Naive thymus-derived CD4-positive, alpha-beta T cell (primary cell): ENCODE data around the gene TRMT6. TPM values are rescaled to one million over a fixed set of nuclear protein-coding genes. Genes with fewer than 3 reads are reported as not detected.

Experiments used
- ATAC-seq: fragments of 150-1000 bp; cut with Tn5 transposase; 2 replicates; pipeline ENCODE4 v1.10.0; 2021; ENCODE audit warnings: mild to moderate bottlenecking, moderate library complexity
- CTCF ChIA-PET: fragments of 350-600 bp; sonication (Branson Sonifier 250); formaldehyde crosslinking; loops from one replicate; lab custom pipeline; 2021; ENCODE audit warnings: antibody characterized with exemption; lab: Charles Lee
- POLR2A ChIA-PET: fragments of 350-600 bp; sonication (Branson Sonifier 250); formaldehyde crosslinking; loops from one replicate; lab custom pipeline; 2021; ENCODE audit warnings: antibody characterized with exemption, inconsistent platforms; lab: Charles Lee
- DNase-seq, 9 donors: peaks; one replicate each; pipeline versions ENCODE4 v3.0.0 to v3.0.0-alpha.2; 2020 to 2022; ENCODE audit warnings: mixed read lengths in 1 of 9
- H3K27ac ChIP-seq: one replicate; pipeline ENCODE4 v1.7.0; 2013; ENCODE audit warnings: mild to moderate bottlenecking, low read depth, low read length, moderate library complexity
- H3K27me3 ChIP-seq, 2 donors: one replicate each; pipeline ENCODE4 v1.7.0; 2013; ENCODE audit warnings: low read length in 2 of 2, mild to moderate bottlenecking in 2 of 2, moderate library complexity in 2 of 2; ENCODE audit not compliant: control insufficient read depth in 2 of 2, insufficient read depth in 2 of 2
- H3K36me3 ChIP-seq, 3 experiments: 1 replicate in 2 of 3; 2 replicates in 1 of 3; pipeline ENCODE4 v1.7.0; 2013; ENCODE audit warnings: low read length in 3 of 3, mild to moderate bottlenecking in 3 of 3, moderate library complexity in 1 of 3; ENCODE audit not compliant: insufficient read depth in 3 of 3, control insufficient read depth in 2 of 3
- H3K4me1 ChIP-seq, 2 donors: one replicate each; pipeline ENCODE4 v1.7.0; 2013; ENCODE audit warnings: low read length in 2 of 2, mild to moderate bottlenecking in 2 of 2, moderate library complexity in 1 of 2; ENCODE audit not compliant: control insufficient read depth in 2 of 2, insufficient read depth in 2 of 2
- H3K4me3 ChIP-seq: 2 replicates; pipeline ENCODE4 v1.7.0; 2013; ENCODE audit warnings: mild to moderate bottlenecking, low read length
- H3K9me3 ChIP-seq, 3 experiments: 1 replicate in 2 of 3; 2 replicates in 1 of 3; pipeline ENCODE4 v1.7.0; 2013; ENCODE audit warnings: low read length in 3 of 3; ENCODE audit not compliant: control insufficient read depth in 2 of 3
- H3K27ac Mint-ChIP-seq, 9 donors: one replicate each; pipeline ENCODE4 v1.8.0; 2020 to 2022; ENCODE audit warnings: mixed read lengths in 9 of 9, mild to moderate bottlenecking in 8 of 9, moderate library complexity in 5 of 9, inconsistent platforms in 2 of 9
- H3K27me3 Mint-ChIP-seq, 5 donors: one replicate each; pipeline ENCODE4 v1.8.0; 2021 to 2022; ENCODE audit warnings: mixed read lengths in 5 of 5, mild to moderate bottlenecking in 1 of 5
- H3K36me3 Mint-ChIP-seq, 5 donors: one replicate each; pipeline ENCODE4 v1.8.0; 2020 to 2022; ENCODE audit warnings: mixed read lengths in 5 of 5, mild to moderate bottlenecking in 3 of 5, inconsistent platforms in 1 of 5
- H3K4me1 Mint-ChIP-seq, 7 donors: one replicate each; pipeline ENCODE4 v1.8.0; 2020 to 2022; ENCODE audit warnings: mixed read lengths in 7 of 7, mild to moderate bottlenecking in 3 of 7, inconsistent platforms in 1 of 7
- H3K4me3 Mint-ChIP-seq, 10 donors: one replicate each; pipeline ENCODE4 v1.8.0; 2020 to 2022; ENCODE audit warnings: mild to moderate bottlenecking in 10 of 10, mixed read lengths in 10 of 10, moderate library complexity in 6 of 10, inconsistent platforms in 2 of 10
- H3K9me3 Mint-ChIP-seq, 11 donors: one replicate each; pipeline ENCODE4 v1.8.0; 2020 to 2022; ENCODE audit warnings: mixed read lengths in 11 of 11, mild to moderate bottlenecking in 4 of 11, inconsistent platforms in 1 of 11, moderate library complexity in 1 of 11
- intact Hi-C, 2 donors: fragments of 100-400 bp; cut with micrococcal nuclease; formaldehyde crosslinking; loops; one replicate each; pipeline ENCODE4 v1.15.1; 2023
- polyA plus RNA-seq, 2 donors: library from polyadenylated mRNA; unstranded; fragments of 300-500 nt; fragmentation: Illumina TruSeq; gene quantifications; one replicate each; pipeline ENCODE4 v1.2.3, GENCODE V29; 2021
- total RNA-seq, 6 experiments: library from RNA in 5 of 6; stranded (reverse) in 5 of 6; gene quantifications; 1 replicate in 5 of 6; 2 replicates in 1 of 6; pipeline ENCODE4 v1.2.3 and lab custom pipeline; 2021 to 2026

Gene TRMT6
- total and polyA plus RNA-seq, 7 experiments from 2014 or later, result 11.4 to 18.5 (median 17.3) TPM

GRCh38 chr20:5938456-5939029 lies 11.8 kb downstream of the TRMT6 start:
- intact Hi-C loops, result no loop called here
- CTCF ChIA-PET, result no interaction called here
- H3K36me3 Mint-ChIP-seq, result peaks cover 4 to 41% (median 13%) of the 10 kb centered on the region in 5 donors

DNA sequence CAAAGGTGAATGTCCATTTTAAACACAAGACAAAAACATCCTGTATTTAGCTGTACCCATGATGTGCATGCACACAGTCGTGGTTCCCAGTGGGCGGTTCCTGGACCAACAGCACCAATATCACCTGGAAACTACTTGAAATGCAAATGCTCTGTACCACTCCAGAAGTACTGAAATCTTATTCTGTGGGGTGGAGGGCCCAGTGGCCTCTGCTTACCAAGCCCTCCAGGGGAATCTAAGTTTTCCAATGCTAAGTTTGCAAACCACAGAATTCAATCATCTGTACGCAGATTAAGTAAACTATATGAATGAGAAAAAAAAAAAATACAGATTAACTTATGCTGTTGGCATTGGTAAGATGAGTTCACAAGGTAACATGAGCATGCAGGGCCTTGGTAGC lies 14.1 kb downstream of the TRMT6 start:
- Histone ChIP-seq H3K27me3 (no peaks in the 10 kb centered on the region), H3K4me1 (no peaks in the 10 kb centered on the region), H3K4me3 (no peak overlapping the region), H3K27ac (no peak overlapping the region), H3K9me3 (no peaks in the 10 kb centered on the region), H3K36me3 (peaks cover 0 to 20% (median 5%) of the 10 kb centered on the region in 3 experiments)
- ChIA-PET POLR2A (no interaction called here), CTCF (no interaction called here)
- ATAC-seq (no peak), DNase-seq (no peak)
- Mint-ChIP-seq H3K36me3 (peaks cover 4 to 21% (median 5%) of the 10 kb centered on the region in 5 donors), H3K27me3 (peaks cover 0 to 2% (median 0%) of the 10 kb centered on the region in 5 donors), H3K27ac (peak overlapping the region in 1 of 9 donors; percentile 32), H3K4me3 (no peak overlapping the region), H3K4me1 (peaks cover 0 to 9% (median 0%) of the 10 kb centered on the region in 7 donors), H3K9me3 (no peaks in the 10 kb centered on the region)
- intact Hi-C loops, result no loop called here

More at GRCh38 chr20:5938456-5939029, 11.8 kb downstream of the TRMT6 start:
- no peak overlapping the region for H3K27ac ChIP-seq
- Mint-ChIP-seq H3K4me3 (no peak overlapping the region), H3K27ac (peak overlapping the region in 2 of 9 donors; percentile 56 to 59), H3K9me3 (no peaks in the 10 kb centered on the region), H3K27me3 (no peaks in the 10 kb centered on the region), H3K4me1 (peaks cover 0 to 9% (median 0%) of the 10 kb centered on the region in 7 donors)
- no peak overlapping the region for H3K4me3 ChIP-seq
- H3K27me3 ChIP-seq, result no peaks in the 10 kb centered on the region
- peaks cover 7 to 43% (median 26%) of the 10 kb centered on the region in 3 experiments for H3K36me3 ChIP-seq
- no peaks in the 10 kb centered on the region for H3K4me1 ChIP-seq
- no peaks in the 10 kb centered on the region for H3K9me3 ChIP-seq
- POLR2A ChIA-PET, result no interaction called here
- no peak for DNase-seq
- ATAC-seq, result no peak

GRCh38 chr20:5935384-5935783 lies 14.9 kb downstream of the TRMT6 start:
- H3K4me1 ChIP-seq, result no peaks in the 10 kb centered on the region
- peaks cover 4 to 17% (median 5%) of the 10 kb centered on the region in 5 donors for H3K36me3 Mint-ChIP-seq

DNA sequence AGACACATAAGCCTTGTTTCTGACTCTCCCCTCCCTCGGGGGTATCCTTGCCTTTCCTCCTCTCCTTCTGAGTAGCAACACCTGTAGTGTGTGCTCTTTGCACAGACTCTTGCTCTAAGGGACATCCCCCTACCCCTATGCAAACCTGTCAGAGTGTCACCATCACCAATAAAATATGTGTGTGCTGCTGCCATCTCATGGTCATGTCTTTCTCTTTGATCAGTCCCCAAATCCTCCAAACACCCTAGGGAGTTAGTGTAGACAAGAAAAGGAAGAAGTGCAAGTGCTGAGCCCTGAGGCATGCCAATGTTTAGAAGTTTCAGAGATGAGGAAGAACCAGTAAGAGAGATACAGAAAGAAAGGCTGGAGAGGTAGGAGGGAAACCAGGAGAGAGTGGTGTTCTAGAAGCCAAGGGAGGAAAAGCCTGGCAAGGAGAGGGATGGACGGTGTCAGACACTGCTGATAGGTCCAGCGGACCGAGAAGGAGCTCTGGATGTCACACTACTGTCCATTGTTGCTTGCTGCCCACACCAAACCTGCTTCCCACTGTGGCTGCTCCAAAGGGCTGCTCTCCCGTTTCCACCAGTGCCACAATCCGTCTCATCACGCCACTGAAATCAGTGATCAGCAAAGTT lies 16.4 kb downstream of the TRMT6 start:
- no peaks in the 10 kb centered on the region for H3K4me1 ChIP-seq
- no peaks in the 10 kb centered on the region for H3K36me3 ChIP-seq
- H3K9me3 Mint-ChIP-seq, result peaks cover 0 to 1% (median 0%) of the 10 kb centered on the region in 11 donors
- peaks cover 0 to 9% (median 0%) of the 10 kb centered on the region in 7 donors for H3K4me1 Mint-ChIP-seq
- no peaks in the 10 kb centered on the region for H3K27me3 ChIP-seq
- POLR2A ChIA-PET, result no interaction called here
- peaks cover 0 to 9% (median 3%) of the 10 kb centered on the region in 5 donors for H3K27me3 Mint-ChIP-seq
- peaks cover 0 to 8% (median 0%) of the 10 kb centered on the region in 5 donors for H3K36me3 Mint-ChIP-seq
- DNase-seq (peak in 1 of 9 donors; percentile 36), ATAC-seq (peak; percentile 44)
- no peak overlapping the region for H3K4me3 Mint-ChIP-seq
- H3K4me3 ChIP-seq, result no peak overlapping the region
- intact Hi-C loops, result loop anchor here (1.0 to 2.0 kb wide), 2 partner anchors 365 to 405 kb away; no protein-coding TSS in a partner anchor
- CTCF ChIA-PET, result interaction anchor here (0.6 to 1.2 kb wide), 3 partner anchors 73 to 384 kb away, joined by 3 to 4 read pairs (median 3); no protein-coding TSS in a partner anchor
- H3K9me3 ChIP-seq, result no peaks in the 10 kb centered on the region
- peak overlapping the region in 2 of 9 donors; percentile 18 to 32 for H3K27ac Mint-ChIP-seq
- H3K27ac ChIP-seq, result no peak overlapping the region

More at GRCh38 chr20:5935384-5935783, 14.9 kb downstream of the TRMT6 start:
- CTCF ChIA-PET, result interaction anchor here (0.8 to 1.2 kb wide), 2 partner anchors 376 to 421 kb away, joined by 3 to 4 read pairs; no protein-coding TSS in a partner anchor
- Mint-ChIP-seq H3K27ac (peak overlapping the region in 2 of 9 donors; percentile 12 to 21), H3K27me3 (peaks cover 0 to 4% (median 0%) of the 10 kb centered on the region in 5 donors), H3K4me1 (peaks cover 0 to 9% (median 0%) of the 10 kb centered on the region in 7 donors), H3K4me3 (no peak overlapping the region), H3K9me3 (peaks cover 0 to 1% (median 0%) of the 10 kb centered on the region in 11 donors)
- ATAC-seq (no peak), DNase-seq (no peak)
- Histone ChIP-seq H3K36me3 (peaks cover 0 to 11% (median 0%) of the 10 kb centered on the region in 3 experiments), H3K27me3 (no peaks in the 10 kb centered on the region), H3K27ac (no peak overlapping the region), H3K4me3 (no peak overlapping the region), H3K9me3 (no peaks in the 10 kb centered on the region)
- intact Hi-C loops, result no loop called here
- POLR2A ChIA-PET, result no interaction called here

DNA sequence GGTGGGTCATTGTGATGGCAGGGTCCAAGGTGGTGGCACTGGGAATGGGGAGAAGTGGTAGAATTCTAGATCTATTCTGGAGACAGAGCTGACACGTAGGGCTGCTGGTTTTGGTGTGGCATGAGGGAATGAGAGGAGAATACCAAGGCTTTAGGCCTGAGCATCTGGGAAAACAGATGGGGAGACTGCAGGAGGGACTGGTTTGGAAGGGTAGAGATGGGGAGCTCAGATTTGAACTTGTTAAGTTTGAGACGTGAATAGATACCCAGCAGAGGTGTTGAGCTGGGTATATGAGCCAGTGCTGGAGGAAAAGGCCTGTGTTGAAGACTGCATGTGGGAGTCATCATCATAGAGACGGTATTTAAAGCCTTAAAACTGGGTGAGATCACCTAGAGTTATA lies 17.5 kb downstream of the TRMT6 start:
- peaks cover 0 to 13% (median 4%) of the 10 kb centered on the region in 5 donors for H3K27me3 Mint-ChIP-seq
- Histone ChIP-seq H3K9me3 (no peaks in the 10 kb centered on the region), H3K4me1 (no peaks in the 10 kb centered on the region), H3K27ac (no peak overlapping the region), H3K27me3 (no peaks in the 10 kb centered on the region), H3K36me3 (no peaks in the 10 kb centered on the region), H3K4me3 (no peak overlapping the region)
- DNase-seq (no peak), ATAC-seq (no peak)
- peaks cover 0 to 9% (median 0%) of the 10 kb centered on the region in 7 donors for H3K4me1 Mint-ChIP-seq
- ChIA-PET CTCF (no interaction called here), POLR2A (no interaction called here)
- intact Hi-C loops, result loop anchor here (1.0 to 2.0 kb wide), 2 partner anchors 364 to 403 kb away; no protein-coding TSS in a partner anchor
- H3K36me3 Mint-ChIP-seq, result peaks cover 0 to 1% (median 0%) of the 10 kb centered on the region in 5 donors
- H3K9me3 Mint-ChIP-seq, result peaks cover 0 to 1% (median 0%) of the 10 kb centered on the region in 11 donors
- H3K27ac Mint-ChIP-seq, result peak overlapping the region in 3 of 9 donors; percentile 4 to 88 (median 13)
- no peak overlapping the region for H3K4me3 Mint-ChIP-seq

DNA sequence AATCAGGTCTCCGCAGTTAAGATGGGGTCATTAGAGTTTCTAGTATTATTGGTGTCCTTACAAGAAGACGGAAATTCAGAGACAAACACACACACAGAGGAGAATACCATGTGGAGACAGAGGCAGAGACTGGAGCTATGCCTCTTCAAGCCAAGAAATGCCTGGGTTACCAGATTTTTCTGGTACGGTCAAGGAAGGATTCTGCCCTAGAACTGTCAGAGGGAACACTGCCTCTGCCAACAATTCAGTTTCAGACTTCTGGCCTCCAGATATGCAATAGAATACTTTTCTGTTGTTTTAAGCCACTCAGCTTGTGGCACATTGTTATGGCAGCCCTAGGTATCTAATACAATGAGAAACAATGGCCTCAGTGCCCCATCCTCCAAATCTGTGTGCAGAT lies 18.9 kb downstream of the TRMT6 start:
- Mint-ChIP-seq H3K9me3 (peaks cover 0 to 1% (median 0%) of the 10 kb centered on the region in 11 donors), H3K36me3 (no peaks in the 10 kb centered on the region), H3K27me3 (peaks cover 0 to 14% (median 7%) of the 10 kb centered on the region in 5 donors), H3K4me3 (no peak overlapping the region), H3K27ac (no peak overlapping the region), H3K4me1 (peaks cover 0 to 9% (median 0%) of the 10 kb centered on the region in 7 donors)
- POLR2A ChIA-PET, result no interaction called here
- DNase-seq (no peak), ATAC-seq (no peak)
- H3K27ac ChIP-seq, result no peak overlapping the region
- intact Hi-C loops, result no loop called here
- H3K27me3 ChIP-seq, result no peaks in the 10 kb centered on the region
- CTCF ChIA-PET, result no interaction called here
- H3K36me3 ChIP-seq, result no peaks in the 10 kb centered on the region
- H3K9me3 ChIP-seq, result no peaks in the 10 kb centered on the region
- H3K4me1 ChIP-seq, result no peaks in the 10 kb centered on the region
- H3K4me3 ChIP-seq, result no peak overlapping the region
